ENCODE measurements around the gene ATP12A. TPM values are rescaled to one million over a fixed set of nuclear protein-coding genes. Genes with fewer than 3 reads are reported as not detected.

The ATP12A gene
- total RNA-seq, 4 donors from 2014 or later: not detected

DNA sequence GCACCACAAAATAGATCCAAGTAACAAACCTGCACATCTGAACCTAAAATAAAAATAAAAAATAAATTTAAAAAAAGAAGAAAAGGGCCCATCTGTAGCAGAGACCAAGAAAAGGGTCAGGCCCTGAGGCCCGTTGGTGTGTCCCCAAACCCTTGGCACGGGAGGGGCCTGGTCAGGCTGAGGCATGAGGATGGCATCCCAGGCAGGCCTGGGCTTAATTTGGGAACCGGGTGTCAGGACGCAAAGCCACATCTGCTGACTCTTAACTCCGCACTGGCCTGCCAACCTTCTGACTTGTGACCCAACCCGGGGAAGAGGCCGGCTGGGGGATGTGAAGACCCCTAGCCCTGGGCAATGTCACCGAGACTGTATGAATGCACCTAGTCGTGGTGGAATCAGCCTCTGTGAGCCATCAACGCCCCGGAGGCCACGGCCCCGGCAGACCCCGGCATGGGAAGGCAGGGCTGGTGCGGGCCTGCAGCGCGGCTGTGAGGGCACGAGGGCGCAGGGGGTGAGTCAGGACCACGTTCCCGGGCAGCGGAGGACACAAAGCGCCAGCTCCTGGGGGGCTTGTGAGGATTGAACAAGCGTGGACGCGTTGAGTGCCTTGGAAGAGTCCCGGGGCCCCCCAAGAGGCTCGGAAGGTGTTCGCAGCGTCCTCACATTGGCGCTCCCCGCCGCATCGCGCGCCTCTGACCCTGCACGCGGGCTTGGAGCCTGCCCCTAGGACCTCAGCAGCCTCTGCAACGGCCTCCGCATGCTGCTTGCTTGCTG is 38.2 kb downstream of the ATP12A start:
- TF ChIP-seq, protein P1, sequence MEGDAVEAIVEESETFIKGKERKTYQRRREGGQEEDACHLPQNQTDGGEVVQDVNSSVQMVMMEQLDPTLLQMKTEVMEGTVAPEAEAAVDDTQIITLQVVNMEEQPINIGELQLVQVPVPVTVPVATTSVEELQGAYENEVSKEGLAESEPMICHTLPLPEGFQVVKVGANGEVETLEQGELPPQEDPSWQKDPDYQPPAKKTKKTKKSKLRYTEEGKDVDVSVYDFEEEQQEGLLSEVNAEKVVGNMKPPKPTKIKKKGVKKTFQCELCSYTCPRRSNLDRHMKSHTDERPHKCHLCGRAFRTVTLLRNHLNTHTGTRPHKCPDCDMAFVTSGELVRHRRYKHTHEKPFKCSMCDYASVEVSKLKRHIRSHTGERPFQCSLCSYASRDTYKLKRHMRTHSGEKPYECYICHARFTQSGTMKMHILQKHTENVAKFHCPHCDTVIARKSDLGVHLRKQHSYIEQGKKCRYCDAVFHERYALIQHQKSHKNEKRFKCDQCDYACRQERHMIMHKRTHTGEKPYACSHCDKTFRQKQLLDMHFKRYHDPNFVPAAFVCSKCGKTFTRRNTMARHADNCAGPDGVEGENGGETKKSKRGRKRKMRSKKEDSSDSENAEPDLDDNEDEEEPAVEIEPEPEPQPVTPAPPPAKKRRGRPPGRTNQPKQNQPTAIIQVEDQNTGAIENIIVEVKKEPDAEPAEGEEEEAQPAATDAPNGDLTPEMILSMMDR (IDR thresholded peaks at IDR 0.05 in 4 of 5, conservative IDR thresholded peaks at IDR 0.05 in 1 of 5): no peak
- TF ChIP-seq POLR2A (IDR thresholded peaks at IDR 0.05): no peak
- in situ Hi-C loops (cut with MboI; ENCODE audit: low sequenced_read_pairs in 4 of 4): no loop called here
- Histone ChIP-seq H3K4me3 (no peak overlapping the region), H3K36me3 (no peaks in the 10 kb centered on the region), H3K4me1 (peaks cover 0 to 1% of the 10 kb centered on the region in 2 donors), H3K27ac (no peak overlapping the region), H3K9me3 (no peaks in the 10 kb centered on the region), H3K27me3 (no peaks in the 10 kb centered on the region)
- ATAC-seq (no peak), DNase-seq (no peak)
- intact Hi-C loops (cut with DNase I; ENCODE audit: low total_unique reads): no loop called here

DNA sequence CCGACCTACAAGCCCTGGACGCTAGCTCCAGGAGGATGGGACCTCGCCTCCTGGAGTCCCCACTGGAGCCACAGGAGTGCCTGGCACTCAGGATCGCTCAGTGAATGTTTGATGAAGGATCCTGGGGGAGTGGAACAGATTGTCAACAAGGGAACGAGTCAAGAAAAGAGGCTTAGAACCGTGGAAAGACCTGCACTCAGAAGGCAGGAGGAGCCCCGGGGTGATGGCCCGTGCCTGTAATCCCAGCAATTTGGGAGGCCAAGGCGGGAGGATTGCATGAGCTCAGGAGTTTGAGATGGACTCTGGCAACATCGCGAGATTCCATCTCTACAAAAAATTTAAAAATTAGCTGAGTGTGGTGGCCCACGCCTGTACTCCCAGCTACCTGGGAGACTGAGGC is 38.9 kb downstream of the ATP12A start:
- Histone ChIP-seq H3K4me3 (no peak overlapping the region), H3K27ac (no peak overlapping the region), H3K36me3 (no peaks in the 10 kb centered on the region), H3K9me3 (no peaks in the 10 kb centered on the region), H3K4me1 (no peaks in the 10 kb centered on the region), H3K27me3 (peaks cover 0 to 3% (median 0%) of the 10 kb centered on the region in 3 donors)
- in situ Hi-C loops (cut with MboI; ENCODE audit: low sequenced_read_pairs in 4 of 4): no loop called here
- intact Hi-C loops (cut with DNase I; ENCODE audit: low total_unique reads): no loop called here
- ATAC-seq (no peak), DNase-seq (no peak)
- no peak for TF ChIP-seq POLR2A (IDR thresholded peaks at IDR 0.05)
- TF ChIP-seq, protein P1 (IDR thresholded peaks at IDR 0.05 in 4 of 5, conservative IDR thresholded peaks at IDR 0.05 in 1 of 5): no peak

DNA sequence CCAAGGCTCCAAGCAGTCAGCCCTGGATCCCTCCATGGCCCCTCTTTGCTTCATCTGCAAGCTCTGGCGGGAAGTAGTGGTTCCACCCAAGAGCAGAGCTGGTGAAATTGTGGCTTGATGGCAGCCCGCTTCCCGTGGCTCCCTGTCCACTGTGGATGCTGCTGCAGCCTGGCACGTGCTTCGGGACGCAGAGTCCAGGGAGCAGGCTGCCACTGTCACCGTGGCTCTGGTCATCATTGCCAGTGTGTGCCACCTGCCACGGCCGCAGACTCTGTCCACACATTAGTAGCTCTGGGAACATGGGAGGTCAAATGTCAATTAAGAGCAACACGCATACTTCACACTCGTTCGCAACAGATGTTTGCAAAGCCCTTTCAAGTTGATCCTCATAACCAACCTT is 43.0 kb downstream of the ATP12A start:
- H3K4me3 ChIP-seq: no peak overlapping the region
- no peak for TF ChIP-seq POLR2A (IDR thresholded peaks at IDR 0.05)
- TF ChIP-seq, protein P1 (IDR thresholded peaks at IDR 0.05 in 4 of 5, conservative IDR thresholded peaks at IDR 0.05 in 1 of 5): no peak
- ATAC-seq (no peak), DNase-seq (no peak)
- in situ Hi-C loops (cut with MboI; ENCODE audit: low sequenced_read_pairs in 4 of 4) (no loop called here), intact Hi-C loops (cut with DNase I; ENCODE audit: low total_unique reads) (no loop called here)
- H3K9me3 ChIP-seq: no peaks in the 10 kb centered on the region
- no peak overlapping the region for H3K27ac ChIP-seq
- H3K4me1 ChIP-seq: no peaks in the 10 kb centered on the region
- no peaks in the 10 kb centered on the region for H3K36me3 ChIP-seq
- H3K27me3 ChIP-seq: peaks cover 0 to 3% (median 0%) of the 10 kb centered on the region in 3 donors

DNA sequence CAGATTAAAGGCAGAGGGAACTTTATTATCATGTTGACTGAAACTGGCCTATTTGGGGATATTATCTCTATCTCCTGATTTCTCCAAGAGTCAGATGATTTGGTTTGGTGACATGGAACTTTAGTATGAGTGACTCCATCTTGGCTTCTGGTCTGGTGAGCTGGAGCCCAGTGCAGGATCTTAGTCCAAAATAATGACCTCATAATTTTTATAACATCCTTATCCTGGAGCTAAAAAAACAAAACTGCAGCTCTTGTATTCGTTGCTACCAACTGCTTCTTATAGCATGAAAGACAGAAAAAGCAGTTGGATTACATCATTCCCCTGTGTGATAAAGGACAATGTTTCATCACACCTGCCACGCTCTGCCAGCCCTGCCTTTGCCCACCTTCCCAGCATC is 44.5 kb downstream of the ATP12A start:
- peaks cover 0 to 3% (median 0%) of the 10 kb centered on the region in 3 donors for H3K27me3 ChIP-seq
- no peak for ATAC-seq
- H3K4me1 ChIP-seq: no peaks in the 10 kb centered on the region
- H3K27ac ChIP-seq: no peak overlapping the region
- in situ Hi-C loops (cut with MboI; ENCODE audit: low sequenced_read_pairs in 4 of 4): no loop called here
- no peak for DNase-seq
- H3K36me3 ChIP-seq: no peaks in the 10 kb centered on the region
- intact Hi-C loops (cut with DNase I; ENCODE audit: low total_unique reads): no loop called here
- TF ChIP-seq POLR2A (IDR thresholded peaks at IDR 0.05): no peak
- TF ChIP-seq, protein P1 (IDR thresholded peaks at IDR 0.05 in 4 of 5, conservative IDR thresholded peaks at IDR 0.05 in 1 of 5): no peak
- no peaks in the 10 kb centered on the region for H3K9me3 ChIP-seq
- H3K4me3 ChIP-seq: no peak overlapping the region

Measured in gastrocnemius medialis (tissue), 4 donors.